Measurements from ENCODE around the gene ATG5.

DNA sequence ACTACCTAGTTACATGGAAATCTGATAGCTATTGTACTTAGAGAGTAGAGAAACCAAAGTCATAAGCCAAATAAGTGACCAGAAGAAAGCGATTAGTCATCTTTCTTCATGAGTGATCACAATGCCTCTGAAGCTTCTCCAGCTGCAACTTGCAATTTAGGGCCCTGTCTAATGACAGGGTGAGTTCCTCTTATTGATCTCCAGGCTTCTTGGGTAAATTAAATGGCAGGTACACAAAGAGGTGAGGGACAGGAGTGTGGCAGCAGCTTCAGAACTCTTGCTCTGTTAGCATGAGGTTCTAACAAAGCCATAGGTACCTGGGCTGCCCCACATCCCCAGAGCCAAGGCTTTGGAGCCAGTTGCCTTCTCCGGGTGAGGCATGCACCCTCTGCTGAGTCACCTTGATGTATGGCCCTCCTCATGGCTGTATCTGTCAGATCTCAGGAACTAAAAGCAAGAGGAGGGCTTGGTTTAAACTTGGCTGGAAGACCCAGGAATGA lies 178.7 kb downstream of the ATG5 start:
- TF ChIP-seq, protein P1, sequence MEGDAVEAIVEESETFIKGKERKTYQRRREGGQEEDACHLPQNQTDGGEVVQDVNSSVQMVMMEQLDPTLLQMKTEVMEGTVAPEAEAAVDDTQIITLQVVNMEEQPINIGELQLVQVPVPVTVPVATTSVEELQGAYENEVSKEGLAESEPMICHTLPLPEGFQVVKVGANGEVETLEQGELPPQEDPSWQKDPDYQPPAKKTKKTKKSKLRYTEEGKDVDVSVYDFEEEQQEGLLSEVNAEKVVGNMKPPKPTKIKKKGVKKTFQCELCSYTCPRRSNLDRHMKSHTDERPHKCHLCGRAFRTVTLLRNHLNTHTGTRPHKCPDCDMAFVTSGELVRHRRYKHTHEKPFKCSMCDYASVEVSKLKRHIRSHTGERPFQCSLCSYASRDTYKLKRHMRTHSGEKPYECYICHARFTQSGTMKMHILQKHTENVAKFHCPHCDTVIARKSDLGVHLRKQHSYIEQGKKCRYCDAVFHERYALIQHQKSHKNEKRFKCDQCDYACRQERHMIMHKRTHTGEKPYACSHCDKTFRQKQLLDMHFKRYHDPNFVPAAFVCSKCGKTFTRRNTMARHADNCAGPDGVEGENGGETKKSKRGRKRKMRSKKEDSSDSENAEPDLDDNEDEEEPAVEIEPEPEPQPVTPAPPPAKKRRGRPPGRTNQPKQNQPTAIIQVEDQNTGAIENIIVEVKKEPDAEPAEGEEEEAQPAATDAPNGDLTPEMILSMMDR (IDR thresholded peaks at IDR 0.05; ENCODE audit: poor library complexity) = no peak
- TF ChIP-seq EZH2 (IDR thresholded peaks at IDR 0.05; ENCODE audit: borderline replicate concordance) (no peak), EZH2phosphoT487 (IDR thresholded peaks at IDR 0.05; ENCODE audit: low read depth, severe bottlenecking, unreplicated experiment) (no peak)
